GM13976 (cell line): ENCODE data around the gene WDR45B.
A peak's percentile ranks its signal among the peaks of the same experiment; 100 is the strongest.

Experiments used
- DNase-seq: peaks from one replicate; pipeline ENCODE4 v3.0.0; 2012; ENCODE audit warnings: low spot score
- CTCF ChIP-seq: IDR thresholded peaks from 2 replicates; pipeline ENCODE4 v1.5.1; 2012; ENCODE audit warnings: borderline replicate concordance, mild to moderate bottlenecking; ENCODE audit not compliant: insufficient read depth; ENCODE audit errors: extremely low read depth, missing control alignments, control extremely low read depth
- in situ Hi-C: fragments of 300-500 bp; cut with MboI; formaldehyde crosslinking; loops from one replicate; pipeline ENCODE4 v1.12.0; 2022; ENCODE audit warnings: low sequenced_read_pairs, mixed read lengths, inconsistent platforms; ENCODE audit not compliant: unreplicated experiment

Gene WDR45B

GRCh38 chr17:82602986-82603710 lies 45.1 kb downstream of the WDR45B start:
- DNase-seq: no peak
- TF ChIP-seq CTCF: no peak
- in situ Hi-C loops: no loop called here

- TF ChIP-seq CTCF: no peak
- DNase-seq: no peak
- in situ Hi-C loops: no loop called here
Observed at GRCh38 chr17:82602487-82602886, 45.8 kb downstream of the WDR45B start.

GRCh38 chr17:82601447-82602000 lies 46.7 kb downstream of the WDR45B start:
- TF ChIP-seq CTCF: no peak
- in situ Hi-C loops: no loop called here
- no peak for DNase-seq

GRCh38 chr17:82600731-82601446 lies 47.4 kb downstream of the WDR45B start:
- in situ Hi-C loops: no loop called here
- no peak for DNase-seq
- TF ChIP-seq CTCF: no peak

- in situ Hi-C loops: no loop called here
- no peak for TF ChIP-seq CTCF
- peak; percentile 66 for DNase-seq
Observed at GRCh38 chr17:82599674-82600661, 48.3 kb downstream of the WDR45B start.
